Pancreas (tissue), 10 donors: ENCODE data around the gene HPS4. TPM values are rescaled to one million over a fixed set of nuclear protein-coding genes. Genes with fewer than 3 reads are reported as not detected.

ENCODE experiments used
- ATAC-seq, 4 donors: fragments of 200-7000 bp; cut with Tn5 transposase; one replicate each; pipeline versions ENCODE4 v1.8.0 to v1.9.1; 2020; ENCODE audit warnings: mild to moderate bottlenecking in 4 of 4, moderate library complexity in 4 of 4
- DNase-seq, 6 donors: peaks; one replicate each; pipeline ENCODE4 v3.0.0-alpha.2; 2020
- FAIRE-seq: peaks from 2 replicates; lab custom pipeline; 2012; peaks lifted over from hg19 to GRCh38; lab: Jason Lieb, UNC
- H3K27ac ChIP-seq, 4 donors: fragments of 200-600 bp; sonication (generic); 1 replicate in 3 of 4; 2 replicates in 1 of 4; pipeline versions ENCODE4 v1.5.0 to v1.8.0; 2020
- H3K27me3 ChIP-seq, 4 donors: fragments of 200-600 bp; one replicate each; pipeline ENCODE4 v1.8.0; 2021
- H3K36me3 ChIP-seq, 3 donors: fragments of 200-600 bp; sonication (generic) in 1 of 3; one replicate each; pipeline versions ENCODE4 v1.5.0 to v1.8.0; 2020 to 2021
- H3K4me1 ChIP-seq, 3 donors: fragments of 200-600 bp; one replicate each; pipeline ENCODE4 v1.8.0; 2021
- H3K4me3 ChIP-seq, 4 donors: fragments of 200-600 bp; sonication (generic) in 2 of 4; one replicate each; pipeline versions ENCODE4 v1.5.0 to v1.8.0; 2020 to 2021
- H3K9me3 ChIP-seq, 4 donors: fragments of 200-600 bp; one replicate each; pipeline ENCODE4 v1.8.0; 2021
- WGBS, 2 donors: extraction: QIAGEN DNeasy Blood & Tissue Kit; methylation state at CpG; one replicate each; pipeline ENCODE4 v1.1.7; 2013; 5-methylcytosine and 5-hydroxymethylcytosine counted together
- intact Hi-C, 3 donors: fragments of 100-400 bp; cut with DNase I; formaldehyde crosslinking; loops; one replicate each; pipeline versions ENCODE4 v1.11.1 to v1.14.2; 2022
- polyA plus RNA-seq, 2 donors: library from polyadenylated mRNA; stranded (reverse); fragments of 200-250 nt; gene quantifications; one replicate each; pipeline ENCODE4 v1.2.3, GENCODE V29; 2013
- total RNA-seq, 6 donors: library from RNA; stranded (reverse); fragmentation: NEBNext Ultra II Directional in 4 of 6; extraction: Animal tissue kit (Norgen Biotek cat#: 25700) in 4 of 6; gene quantifications; one replicate each; pipeline versions ENCODE4 v1.2.1 to v1.2.4, GENCODE V29; 2021 to 2023
- TF ChIP-seq, protein P1 (sequence below), 4 donors: fragments of 200-600 bp; sonication (generic) in 3 of 4; IDR thresholded peaks; one replicate each; pipeline versions ENCODE4 v1.5.0 to v1.8.0; 2021; ENCODE audit warnings: antibody characterized with exemption in 4 of 4
- donor health status: healthy with polysubstance abuse.
- donor health status: DM: no; HTN: no; CAD: no; lungs with moderate emphysema.
- donor health status: DM: no; HTN: no; CAD: no.
- donor health status: control.
- donor health status: control.
- donor health status: Bipolar disorder and iron deficiency.
- donor health status: DM: yes; HTN: yes; CAD: no.
- donor health status: DM: no; HTN: no; CAD: no.
- donor health status: DM: no; HTN: no; CAD: no.
- donor health status: DM: yes; HTN: yes; CAD: no.

The HPS4 gene
- total and polyA plus RNA-seq, 8 donors = 14.4 to 29.5 (median 20.5) TPM

DNA sequence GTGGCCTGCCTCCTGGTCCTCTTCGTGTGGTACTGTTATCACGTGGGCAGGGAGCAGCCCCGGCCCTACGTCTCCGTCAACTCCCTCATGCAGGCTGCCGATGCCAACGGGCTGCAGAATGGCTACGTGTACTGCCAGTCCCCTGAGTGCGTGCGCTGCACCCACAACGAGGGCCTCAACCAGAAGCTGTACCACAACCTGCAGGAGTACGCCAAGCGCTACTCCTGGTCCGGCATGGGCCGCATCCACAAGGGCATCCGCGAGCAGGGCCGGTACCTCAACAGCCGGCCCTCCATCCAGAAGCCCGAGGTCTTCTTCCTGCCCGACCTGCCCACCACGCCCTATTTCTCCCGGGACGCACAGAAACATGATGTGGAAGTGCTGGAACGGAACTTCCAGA, 49.8 kb downstream of the HPS4 start:
- H3K4me3 ChIP-seq = no peak overlapping the region
- no peaks in the 10 kb centered on the region for H3K4me1 ChIP-seq
- ATAC-seq (no peak), FAIRE-seq (no peak), DNase-seq (no peak)
- H3K27ac ChIP-seq = no peak overlapping the region
- no peaks in the 10 kb centered on the region for H3K27me3 ChIP-seq
- intact Hi-C loops = no loop called here
- H3K36me3 ChIP-seq = no peaks in the 10 kb centered on the region
- 82 to 87% methylated on average over 22 to 25 of the region's 25 CpGs for WGBS, 2 donors
- no peaks in the 10 kb centered on the region for H3K9me3 ChIP-seq
- TF ChIP-seq, protein P1, sequence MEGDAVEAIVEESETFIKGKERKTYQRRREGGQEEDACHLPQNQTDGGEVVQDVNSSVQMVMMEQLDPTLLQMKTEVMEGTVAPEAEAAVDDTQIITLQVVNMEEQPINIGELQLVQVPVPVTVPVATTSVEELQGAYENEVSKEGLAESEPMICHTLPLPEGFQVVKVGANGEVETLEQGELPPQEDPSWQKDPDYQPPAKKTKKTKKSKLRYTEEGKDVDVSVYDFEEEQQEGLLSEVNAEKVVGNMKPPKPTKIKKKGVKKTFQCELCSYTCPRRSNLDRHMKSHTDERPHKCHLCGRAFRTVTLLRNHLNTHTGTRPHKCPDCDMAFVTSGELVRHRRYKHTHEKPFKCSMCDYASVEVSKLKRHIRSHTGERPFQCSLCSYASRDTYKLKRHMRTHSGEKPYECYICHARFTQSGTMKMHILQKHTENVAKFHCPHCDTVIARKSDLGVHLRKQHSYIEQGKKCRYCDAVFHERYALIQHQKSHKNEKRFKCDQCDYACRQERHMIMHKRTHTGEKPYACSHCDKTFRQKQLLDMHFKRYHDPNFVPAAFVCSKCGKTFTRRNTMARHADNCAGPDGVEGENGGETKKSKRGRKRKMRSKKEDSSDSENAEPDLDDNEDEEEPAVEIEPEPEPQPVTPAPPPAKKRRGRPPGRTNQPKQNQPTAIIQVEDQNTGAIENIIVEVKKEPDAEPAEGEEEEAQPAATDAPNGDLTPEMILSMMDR (IDR thresholded peaks at IDR 0.05) = no peak

DNA sequence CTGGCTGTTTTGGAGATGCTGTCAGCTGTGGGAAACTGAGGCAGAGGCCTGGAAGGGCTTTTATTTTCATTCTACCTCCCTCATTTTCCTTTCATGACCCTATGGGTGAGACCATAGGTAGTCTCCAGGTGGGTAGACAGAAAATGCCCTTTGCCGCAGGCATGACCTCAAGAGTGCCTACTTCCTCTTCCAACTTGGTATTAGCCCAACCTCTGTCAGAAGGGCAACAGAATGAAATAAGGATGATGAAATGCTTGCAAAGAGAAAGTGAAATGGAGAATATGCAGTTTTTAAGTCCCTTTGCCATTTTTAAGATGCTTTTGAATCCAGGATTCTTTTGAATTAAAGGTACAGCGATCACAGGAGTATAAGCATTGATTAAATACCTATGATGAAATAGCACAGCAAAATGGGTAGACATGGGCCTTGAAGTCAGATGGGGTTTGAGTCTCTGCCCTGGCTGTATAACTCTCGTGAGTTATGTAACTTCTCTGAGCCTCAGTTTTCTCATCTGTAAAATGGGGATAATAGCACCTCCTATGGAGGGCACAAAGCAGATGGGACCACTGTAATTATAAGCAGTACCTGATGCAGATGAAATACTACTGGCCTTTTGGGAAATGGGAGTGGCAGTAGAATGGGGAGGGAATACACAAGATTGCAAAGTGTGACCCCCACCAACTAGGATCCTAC, 50.8 kb downstream of the HPS4 start:
- DNase-seq = no peak
- Histone ChIP-seq H3K27me3 (no peaks in the 10 kb centered on the region), H3K27ac (no peak overlapping the region), H3K4me3 (no peak overlapping the region), H3K36me3 (no peaks in the 10 kb centered on the region), H3K4me1 (no peaks in the 10 kb centered on the region), H3K9me3 (no peaks in the 10 kb centered on the region)
- intact Hi-C loops = no loop called here
- TF ChIP-seq, protein P1 (IDR thresholded peaks at IDR 0.05) = no peak
- no peak for ATAC-seq
- WGBS, 2 donors = 79 to 86% methylated on average over 3 of the region's 3 CpGs
- no peak for FAIRE-seq

DNA sequence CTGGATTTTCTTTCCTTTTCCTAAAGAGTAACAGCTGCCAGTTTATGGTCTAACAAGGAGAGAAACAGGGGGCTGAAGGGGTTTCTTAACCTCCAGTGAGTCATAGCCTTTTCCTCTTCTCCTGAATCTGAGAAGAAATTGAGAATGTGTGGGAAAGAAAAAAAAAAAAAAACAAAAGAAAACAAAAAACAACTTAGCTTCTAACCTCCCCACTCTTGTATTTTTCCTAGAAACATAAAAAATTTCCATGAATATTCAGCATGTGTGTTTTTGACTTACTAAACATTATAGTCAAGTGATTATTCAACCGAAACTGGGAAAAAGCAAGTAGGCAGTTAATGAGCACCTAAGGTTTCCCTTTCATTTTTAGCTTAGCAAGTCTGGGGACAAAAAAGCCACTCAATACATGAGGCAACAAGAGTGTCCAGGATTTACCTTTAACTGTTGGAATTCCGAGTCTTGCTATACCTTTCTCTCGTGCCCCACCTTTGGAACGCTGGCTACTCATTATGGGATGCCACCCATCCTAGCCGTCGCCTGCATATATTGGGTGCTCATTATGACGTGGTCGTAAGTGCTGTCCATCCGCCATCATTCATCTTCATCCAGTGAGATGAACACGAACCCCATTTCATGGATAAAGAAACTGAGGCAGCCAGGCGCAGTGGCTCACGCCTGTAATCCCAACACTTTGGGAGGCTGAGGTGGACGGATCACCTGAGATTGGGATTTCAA, 52.2 kb downstream of the HPS4 start:
- FAIRE-seq = no peak

DNA sequence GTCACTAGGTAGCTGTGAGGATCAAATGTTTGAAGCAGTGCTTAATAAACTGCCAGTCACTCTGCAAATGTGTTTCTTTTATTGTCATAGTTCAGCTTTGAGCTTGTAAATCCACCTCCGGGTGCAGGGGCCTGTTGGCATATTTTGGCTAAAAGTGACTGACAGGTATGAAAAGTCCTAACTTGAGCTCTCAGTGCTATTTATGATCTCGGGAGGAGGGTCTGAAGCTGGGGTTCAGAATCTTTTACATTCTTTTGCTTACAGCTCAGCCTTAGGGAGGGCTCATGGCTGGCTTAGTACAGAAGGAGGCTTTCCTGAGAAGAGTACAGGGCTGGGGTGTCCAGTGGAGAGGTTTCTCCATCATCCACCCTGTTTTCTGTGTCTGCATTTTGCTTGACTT, 53.0 kb downstream of the HPS4 start:
- TF ChIP-seq, protein P1 (IDR thresholded peaks at IDR 0.05) = no peak
- FAIRE-seq = no peak
- H3K27me3 ChIP-seq = no peaks in the 10 kb centered on the region
- no peaks in the 10 kb centered on the region for H3K36me3 ChIP-seq
- intact Hi-C loops = no loop called here
- no peaks in the 10 kb centered on the region for H3K4me1 ChIP-seq
- no peak overlapping the region for H3K27ac ChIP-seq
- H3K4me3 ChIP-seq = no peak overlapping the region
- no peak for ATAC-seq
- H3K9me3 ChIP-seq = no peaks in the 10 kb centered on the region
- WGBS, 2 donors = 78 to 82% methylated on average over 2 of the region's 2 CpGs
- no peak for DNase-seq

More for the DNA sequence above, 52.2 kb downstream of the HPS4 start:
- TF ChIP-seq, protein P1 (IDR thresholded peaks at IDR 0.05) = no peak
- no peaks in the 10 kb centered on the region for H3K4me1 ChIP-seq
- no peak overlapping the region for H3K27ac ChIP-seq
- no peaks in the 10 kb centered on the region for H3K27me3 ChIP-seq
- no peaks in the 10 kb centered on the region for H3K9me3 ChIP-seq
- no peak overlapping the region for H3K4me3 ChIP-seq
- no peak for DNase-seq
- WGBS, 2 donors = 71 to 82% methylated on average over 13 of the region's 13 CpGs
- intact Hi-C loops = no loop called here
- ATAC-seq = no peak
- H3K36me3 ChIP-seq = no peaks in the 10 kb centered on the region
